Stomach (tissue), 9 donors: ENCODE results near the gene DNAJC22. TPM values are rescaled to one million over a fixed set of nuclear protein-coding genes. Genes with fewer than 3 reads are reported as not detected.

ENCODE experiments used
- DNase-seq, 2 donors: peaks; one replicate each; pipeline versions ENCODE4 v3.0.0 to v3.0.0-alpha.2; 2013 to 2019
- H3K27ac ChIP-seq, 5 donors: fragments of 200-600 bp in 4 of 5; sonication (generic) in 4 of 5; one replicate each; pipeline ENCODE4 v1.5.1; 2013 to 2019; ENCODE audit warnings: mild to moderate bottlenecking in 1 of 5, moderate library complexity in 1 of 5
- H3K27me3 ChIP-seq, 3 donors: fragments of 200-600 bp; sonication (generic); one replicate each; pipeline ENCODE4 v1.5.1; 2017 to 2019; ENCODE audit warnings: mixed run types in 1 of 3
- H3K36me3 ChIP-seq, 4 donors: fragments of 200-600 bp; sonication (generic); 1 replicate in 3 of 4; 2 replicates in 1 of 4; pipeline ENCODE4 v1.5.1; 2016 to 2019
- H3K4me1 ChIP-seq, 4 donors: fragments of 200-600 bp; sonication (generic); one replicate each; pipeline ENCODE4 v1.5.1; 2016 to 2019
- H3K4me3 ChIP-seq, 4 donors: fragments of 200-600 bp; sonication (generic) in 3 of 4; one replicate each; pipeline ENCODE4 v1.5.1; 2016 to 2019; ENCODE audit warnings: mild to moderate bottlenecking in 1 of 4
- H3K9me3 ChIP-seq, 4 donors: fragments of 200-600 bp; sonication (generic); one replicate each; pipeline ENCODE4 v1.5.1; 2016 to 2019
- EP300 ChIP-seq: sonication (generic); formaldehyde crosslinking; IDR thresholded peaks from one replicate; pipeline ENCODE4 v1.6.1; 2017; ENCODE audit warnings: antibody characterized with exemption
- POLR2A ChIP-seq, 4 donors: fragments of 450-650 bp; IDR thresholded peaks; one replicate each; pipeline ENCODE4 v1.6.1; 2016; ENCODE audit warnings: antibody characterized with exemption in 4 of 4, control low read depth in 2 of 4, mild to moderate bottlenecking in 1 of 4, moderate library complexity in 1 of 4
- POLR2AphosphoS5 ChIP-seq, 3 donors: sonication (generic); formaldehyde crosslinking; IDR thresholded peaks; one replicate each; pipeline ENCODE4 v1.6.1; 2016; ENCODE audit warnings: antibody characterized with exemption in 3 of 3
- WGBS, 5 donors: extraction: QIAGEN DNeasy Blood & Tissue Kit in 3 of 5; methylation state at CpG; one replicate each; pipeline versions ENCODE4 v1.1.5 to v1.1.7; 2013 to 2018; 5-methylcytosine and 5-hydroxymethylcytosine counted together
- intact Hi-C: fragments of 100-400 bp; cut with DNase I; formaldehyde crosslinking; loops from one replicate; pipeline ENCODE4 v1.15.1; 2023; ENCODE audit warnings: low total_unique reads
- polyA plus RNA-seq, 3 donors: library from polyadenylated mRNA; stranded (reverse); fragments of 200-250 nt; gene quantifications; one replicate each; pipeline ENCODE4 v1.2.3, GENCODE V29; 2013
- total RNA-seq, 5 donors: library from RNA; depleted of rRNA; stranded (reverse); fragments of >200 nt; gene quantifications; one replicate each; pipeline versions ENCODE4 v1.1.0 to v1.2.3, GENCODE V29; 2014 to 2016
- TF ChIP-seq, protein P1 (sequence below), 7 experiments: fragments of 450-650 bp in 4 of 7; fragments of 200-600 bp in 3 of 7; sonication (generic) in 3 of 7; IDR thresholded peaks; one replicate each; pipeline ENCODE4 v1.5.1; 2016 to 2019; ENCODE audit warnings: antibody characterized with exemption in 7 of 7, control low read depth in 2 of 7, mild to moderate bottlenecking in 1 of 7
- donor health status: healthy with polysubstance abuse.
- donor health status: Bipolar disorder and iron deficiency.
- donor health status: healthy.

Gene DNAJC22
- total and polyA plus RNA-seq, 8 donors: 1.5 to 54.7 (median 3.1) TPM; not detected in 1

DNA sequence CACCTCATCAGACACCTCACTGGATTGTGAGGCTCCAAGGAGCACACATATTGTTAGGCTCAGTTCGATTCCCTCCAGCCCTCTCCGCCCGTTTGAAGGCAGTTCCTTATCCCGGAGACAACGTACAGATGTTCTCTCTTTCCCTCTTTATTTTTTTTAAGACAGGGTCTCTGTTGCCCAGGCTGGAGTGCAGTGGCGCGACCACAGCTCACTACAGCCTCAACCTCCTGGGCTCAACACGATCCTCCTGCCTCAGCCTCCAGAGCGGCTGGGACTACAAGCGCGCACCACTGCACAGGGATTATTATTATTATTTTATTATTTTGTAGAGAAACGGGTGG is 24.4 kb upstream of the DNAJC22 start:
- intact Hi-C loops: no loop called here
- Histone ChIP-seq H3K36me3 (peaks cover 0 to 8% (median 0%) of the 10 kb centered on the region in 4 donors), H3K4me1 (peaks cover 12 to 21% (median 15%) of the 10 kb centered on the region in 4 donors), H3K9me3 (no peaks in the 10 kb centered on the region), H3K27me3 (no peaks in the 10 kb centered on the region), H3K27ac (peak overlapping the region; percentile 63 to 80 (median 70)), H3K4me3 (peak overlapping the region; percentile 50 to 77 (median 69))
- WGBS, 5 donors: 33 to 52% (median 43%) methylated on average over 12 of the region's 12 CpGs
- TF ChIP-seq POLR2A (IDR thresholded peaks at IDR 0.05) (no peak), EP300 (no peak), POLR2AphosphoS5 (IDR thresholded peaks at IDR 0.05) (no peak)
- TF ChIP-seq, protein P1, sequence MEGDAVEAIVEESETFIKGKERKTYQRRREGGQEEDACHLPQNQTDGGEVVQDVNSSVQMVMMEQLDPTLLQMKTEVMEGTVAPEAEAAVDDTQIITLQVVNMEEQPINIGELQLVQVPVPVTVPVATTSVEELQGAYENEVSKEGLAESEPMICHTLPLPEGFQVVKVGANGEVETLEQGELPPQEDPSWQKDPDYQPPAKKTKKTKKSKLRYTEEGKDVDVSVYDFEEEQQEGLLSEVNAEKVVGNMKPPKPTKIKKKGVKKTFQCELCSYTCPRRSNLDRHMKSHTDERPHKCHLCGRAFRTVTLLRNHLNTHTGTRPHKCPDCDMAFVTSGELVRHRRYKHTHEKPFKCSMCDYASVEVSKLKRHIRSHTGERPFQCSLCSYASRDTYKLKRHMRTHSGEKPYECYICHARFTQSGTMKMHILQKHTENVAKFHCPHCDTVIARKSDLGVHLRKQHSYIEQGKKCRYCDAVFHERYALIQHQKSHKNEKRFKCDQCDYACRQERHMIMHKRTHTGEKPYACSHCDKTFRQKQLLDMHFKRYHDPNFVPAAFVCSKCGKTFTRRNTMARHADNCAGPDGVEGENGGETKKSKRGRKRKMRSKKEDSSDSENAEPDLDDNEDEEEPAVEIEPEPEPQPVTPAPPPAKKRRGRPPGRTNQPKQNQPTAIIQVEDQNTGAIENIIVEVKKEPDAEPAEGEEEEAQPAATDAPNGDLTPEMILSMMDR (IDR thresholded peaks at IDR 0.05): no peak
- DNase-seq: no peak

DNA sequence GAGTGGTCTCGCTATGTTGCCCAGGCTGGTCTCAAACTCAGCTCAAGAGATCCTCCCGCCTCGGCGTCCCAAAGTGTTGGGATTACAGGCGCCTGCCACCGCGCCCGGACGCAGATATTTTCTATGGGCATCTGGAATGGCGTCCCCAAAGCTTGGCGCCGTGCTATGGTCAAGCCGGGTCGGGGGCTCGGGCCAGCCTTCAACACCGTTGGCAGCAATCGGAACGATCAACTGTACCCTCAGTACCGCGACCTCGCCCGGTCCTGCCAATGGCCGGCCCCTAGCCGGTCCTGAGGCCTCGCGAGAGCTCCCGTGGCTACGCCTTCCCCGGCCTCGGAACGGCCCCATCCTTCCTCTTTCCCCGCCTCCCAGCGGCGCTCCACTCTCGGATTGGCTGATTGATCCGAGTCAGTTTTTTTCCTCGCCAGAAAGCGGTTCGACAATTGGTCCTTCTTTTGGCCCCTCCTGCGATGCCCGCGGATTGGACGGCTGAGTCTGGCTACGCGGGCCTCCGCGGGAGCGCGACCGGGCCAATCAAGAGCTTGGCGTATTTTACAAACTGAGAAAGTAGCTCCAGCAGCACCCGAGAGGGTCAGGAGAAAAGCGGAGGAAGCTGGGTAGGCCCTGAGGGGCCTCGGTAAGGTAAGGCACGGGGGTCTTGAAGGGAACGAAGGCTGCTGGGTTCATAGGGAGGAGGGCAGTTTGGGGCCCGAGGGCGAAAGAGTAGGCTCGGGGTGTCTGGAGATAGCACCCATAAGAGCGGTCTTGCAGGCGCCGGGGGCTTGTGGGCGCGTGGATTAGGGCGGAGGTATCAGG is 23.8 kb upstream of the DNAJC22 start, which contains the start of gene TROAP:
Gene TROAP (plus strand): TSS at position 548 of the 816 bp plus-strand sequence. CDS start 354 bp downstream, outside the sequence.
- Histone ChIP-seq H3K27me3 (no peaks in the 10 kb centered on the region), H3K4me3 (peak within 1 kb of the TSS; percentile 50 to 77 (median 69)), H3K4me1 (peaks cover 12 to 21% (median 15%) of the 10 kb centered on the region in 4 donors), H3K27ac (peak within 1 kb of the TSS; percentile 63 to 80 (median 70)), H3K36me3 (peaks cover 0 to 8% (median 0%) of the 10 kb centered on the region in 4 donors), H3K9me3 (no peaks in the 10 kb centered on the region)
- peak; percentile 97 to 99 for DNase-seq
- 0 to 1% (median 1%) methylated on average over 61 to 65 of the region's 65 CpGs for WGBS, 5 donors
- peak in 2 of 3 donors; percentile 68 to 78 for TF ChIP-seq POLR2AphosphoS5 (IDR thresholded peaks at IDR 0.05)
- TF ChIP-seq POLR2A (IDR thresholded peaks at IDR 0.05): peak in 1 of 4 donors; percentile 24
- TF ChIP-seq, protein P1 (IDR thresholded peaks at IDR 0.05): no peak
- no peak for TF ChIP-seq EP300
- intact Hi-C loops: no loop called here

DNA sequence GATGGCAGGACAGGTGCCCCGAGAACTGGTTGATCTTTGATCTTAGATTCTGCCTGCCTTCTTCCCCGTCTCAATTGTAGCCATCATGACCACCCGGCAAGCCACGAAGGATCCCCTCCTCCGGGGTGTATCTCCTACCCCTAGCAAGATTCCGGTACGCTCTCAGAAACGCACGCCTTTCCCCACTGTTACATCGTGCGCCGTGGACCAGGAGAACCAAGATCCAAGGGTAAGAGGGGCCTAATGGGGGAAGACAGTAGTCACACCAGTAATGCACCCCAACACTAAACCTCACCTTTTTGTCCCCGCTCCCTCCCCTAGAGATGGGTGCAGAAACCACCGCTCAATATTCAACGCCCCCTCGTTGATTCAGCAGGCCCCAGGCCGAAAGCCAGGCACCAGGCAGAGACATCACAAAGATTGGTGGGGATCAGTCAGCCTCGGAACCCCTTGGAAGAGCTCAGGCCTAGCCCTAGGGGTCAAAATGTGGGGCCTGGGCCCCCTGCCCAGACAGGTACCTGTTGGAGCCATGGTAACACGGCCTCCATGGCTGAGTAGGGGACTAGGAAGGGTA is 23.1 kb upstream of the DNAJC22 start:
- TF ChIP-seq, protein P1 (IDR thresholded peaks at IDR 0.05): no peak
- no peak for TF ChIP-seq POLR2AphosphoS5 (IDR thresholded peaks at IDR 0.05)
- TF ChIP-seq POLR2A (IDR thresholded peaks at IDR 0.05): no peak
- no peak for TF ChIP-seq EP300
- Histone ChIP-seq H3K36me3 (peaks cover 0 to 8% (median 0%) of the 10 kb centered on the region in 4 donors), H3K4me3 (peak overlapping the region; percentile 50 to 77 (median 69)), H3K9me3 (no peaks in the 10 kb centered on the region), H3K4me1 (peaks cover 12 to 21% (median 15%) of the 10 kb centered on the region in 4 donors), H3K27ac (peak overlapping the region in 2 of 5 donors; percentile 55 to 80), H3K27me3 (no peaks in the 10 kb centered on the region)
- intact Hi-C loops: no loop called here
- DNase-seq: no peak
- WGBS, 5 donors: 6 to 12% (median 10%) methylated on average over 14 to 19 of the region's 19 CpGs

DNA sequence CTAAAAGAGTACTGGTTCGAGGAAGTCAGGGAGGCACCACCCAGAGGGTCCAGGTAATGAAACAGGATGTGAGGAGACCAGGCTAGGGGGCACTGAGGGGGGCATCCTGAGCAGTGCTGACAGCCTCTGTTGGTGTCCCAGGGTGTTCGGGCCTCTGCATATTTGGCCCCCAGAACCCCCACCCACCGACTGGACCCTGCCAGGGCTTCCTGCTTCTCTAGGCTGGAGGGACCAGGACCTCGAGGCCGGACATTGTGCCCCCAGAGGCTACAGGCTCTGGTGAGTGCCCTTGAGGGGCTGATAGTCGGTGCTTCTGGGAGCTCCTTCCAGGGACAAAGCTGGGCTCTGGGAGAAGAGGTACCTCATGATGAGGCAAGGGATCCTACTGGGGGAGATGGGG is 21.1 kb upstream of the DNAJC22 start:
- DNase-seq: peak in 1 of 2 donors; percentile 13
- Histone ChIP-seq H3K27ac (no peak overlapping the region), H3K4me3 (no peak overlapping the region), H3K36me3 (peaks cover 0 to 15% (median 0%) of the 10 kb centered on the region in 4 donors), H3K27me3 (peaks cover 0 to 7% (median 0%) of the 10 kb centered on the region in 3 donors), H3K9me3 (no peaks in the 10 kb centered on the region), H3K4me1 (peaks cover 12 to 21% (median 15%) of the 10 kb centered on the region in 4 donors)
- intact Hi-C loops: no loop called here
- TF ChIP-seq, protein P1 (IDR thresholded peaks at IDR 0.05): no peak
- no peak for TF ChIP-seq POLR2A (IDR thresholded peaks at IDR 0.05)
- no peak for TF ChIP-seq POLR2AphosphoS5 (IDR thresholded peaks at IDR 0.05)
- no peak for TF ChIP-seq EP300
- WGBS, 5 donors: 87 to 94% (median 92%) methylated on average over 5 to 6 of the region's 6 CpGs
